ENCODE measurements around the gene CNDP1. TPM values are rescaled to one million over a fixed set of nuclear protein-coding genes. Genes with fewer than 3 reads are reported as not detected.

Gene CNDP1
- polyA plus RNA-seq, 1 donor from 2014 or later = 2.1 TPM

GRCh38 chr18:74610051-74610615, 75.8 kb downstream of the CNDP1 start:
- Histone ChIP-seq H3K9ac (ENCODE audit: low read length) (no peak overlapping the region), H3K9me3 (ENCODE audit: low read length) (no peaks in the 10 kb centered on the region), H3K27ac (ENCODE audit: low read length) (no peak overlapping the region), H2AFZ (ENCODE audit: low read depth, low read length) (no peak overlapping the region), H3K9me2 (ENCODE audit: insufficient read depth, low read length) (no peaks in the 10 kb centered on the region), H3K36me3 (ENCODE audit: insufficient read depth, low read length) (no peaks in the 10 kb centered on the region), H3K79me2 (replicated peaks; ENCODE audit: insufficient read depth, low read length) (no peaks in the 10 kb centered on the region), H3K4me3 (ENCODE audit: low read length) (no peak overlapping the region), H3K4me2 (ENCODE audit: low read length) (no peak overlapping the region), H3F3A (ENCODE audit: insufficient read depth, low read length, poor library complexity, severe bottlenecking) (no peaks in the 10 kb centered on the region), H3K27me3 (ENCODE audit: insufficient read depth, low read depth, low read length) (no peaks in the 10 kb centered on the region), H4K20me1 (ENCODE audit: insufficient read depth) (no peaks in the 10 kb centered on the region)
- TF ChIP-seq POLR2AphosphoS5 (IDR thresholded peaks at IDR 0.05) (no peak), MXI1 (conservative IDR thresholded peaks at IDR 0.05; ENCODE audit: poor library complexity, severe bottlenecking) (no peak), SMC3 (conservative IDR thresholded peaks at IDR 0.05; ENCODE audit: poor library complexity) (no peak), TAF1 (IDR thresholded peaks at IDR 0.05; ENCODE audit: low read depth) (no peak), REST (IDR thresholded peaks at IDR 0.05; ENCODE audit: borderline replicate concordance) (no peak), RAD21 (conservative IDR thresholded peaks at IDR 0.05) (no peak), EZH2 (IDR thresholded peaks at IDR 0.05; ENCODE audit: borderline replicate concordance, insufficient read depth, low read length, poor library complexity, severe bottlenecking) (no peak), CTCF (IDR thresholded peaks at IDR 0.05; ENCODE audit: poor library complexity, severe bottlenecking) (no peak), EP300 (conservative IDR thresholded peaks at IDR 0.05; ENCODE audit: poor library complexity, severe bottlenecking) (no peak)

GRCh38 chr18:74610860-74611259, 76.6 kb downstream of the CNDP1 start:
- no peaks in the 10 kb centered on the region for H3F3A ChIP-seq (ENCODE audit: insufficient read depth, low read length, poor library complexity, severe bottlenecking)
- no peaks in the 10 kb centered on the region for H3K9me3 ChIP-seq (ENCODE audit: low read length)
- no peaks in the 10 kb centered on the region for H3K9me2 ChIP-seq (ENCODE audit: insufficient read depth, low read length)
- H3K79me2 ChIP-seq (replicated peaks; ENCODE audit: insufficient read depth, low read length) = no peaks in the 10 kb centered on the region
- TF ChIP-seq RAD21 (conservative IDR thresholded peaks at IDR 0.05) (no peak), MXI1 (conservative IDR thresholded peaks at IDR 0.05; ENCODE audit: poor library complexity, severe bottlenecking) (no peak), REST (IDR thresholded peaks at IDR 0.05; ENCODE audit: borderline replicate concordance) (no peak), TAF1 (IDR thresholded peaks at IDR 0.05; ENCODE audit: low read depth) (no peak), EP300 (conservative IDR thresholded peaks at IDR 0.05; ENCODE audit: poor library complexity, severe bottlenecking) (no peak), POLR2AphosphoS5 (IDR thresholded peaks at IDR 0.05) (no peak), CTCF (IDR thresholded peaks at IDR 0.05; ENCODE audit: poor library complexity, severe bottlenecking) (no peak), SMC3 (conservative IDR thresholded peaks at IDR 0.05; ENCODE audit: poor library complexity) (no peak), EZH2 (IDR thresholded peaks at IDR 0.05; ENCODE audit: borderline replicate concordance, insufficient read depth, low read length, poor library complexity, severe bottlenecking) (no peak)
- H4K20me1 ChIP-seq (ENCODE audit: insufficient read depth) = no peaks in the 10 kb centered on the region
- no peak overlapping the region for H3K9ac ChIP-seq (ENCODE audit: low read length)
- no peaks in the 10 kb centered on the region for H3K36me3 ChIP-seq (ENCODE audit: insufficient read depth, low read length)
- H3K27me3 ChIP-seq (ENCODE audit: insufficient read depth, low read depth, low read length) = no peaks in the 10 kb centered on the region
- H3K4me2 ChIP-seq (ENCODE audit: low read length) = no peak overlapping the region
- H3K4me3 ChIP-seq (ENCODE audit: low read length) = no peak overlapping the region
- H2AFZ ChIP-seq (ENCODE audit: low read depth, low read length) = no peak overlapping the region
- no peak overlapping the region for H3K27ac ChIP-seq (ENCODE audit: low read length)
